Heart left ventricle (tissue), 16 donors: ENCODE data around the gene DDX6. TPM values are rescaled to one million over a fixed set of nuclear protein-coding genes. Genes with fewer than 3 reads are reported as not detected.
"Not testable (repeated sequence)": the region's sequence is repeated elsewhere in the genome, so short reads cannot be mapped to it uniquely, and the experiment has no call there.

ENCODE experiments used
- ATAC-seq, 4 donors: fragments of 200-7000 bp; cut with Tn5 transposase; one replicate each; pipeline ENCODE4 v1.9.1; 2020 to 2022; ENCODE audit warnings: moderate library complexity in 4 of 4, mild to moderate bottlenecking in 3 of 4, moderate number of reproducible peaks in 1 of 4
- DNase-seq, 5 donors: peaks; one replicate each; pipeline ENCODE4 v3.0.0-alpha.2; 2020
- H3K27ac ChIP-seq, 12 donors: fragments of 200-600 bp; sonication (generic) in 4 of 12; one replicate each; pipeline versions ENCODE4 v1.5.0 to v1.8.0; 2016 to 2022; ENCODE audit warnings: mild to moderate bottlenecking in 2 of 12
- H3K27me3 ChIP-seq, 9 donors: fragments of 200-600 bp; sonication (generic) in 2 of 9; one replicate each; pipeline versions ENCODE4 v1.5.1 to v1.8.0; 2016 to 2022; ENCODE audit warnings: mild to moderate bottlenecking in 3 of 9
- H3K36me3 ChIP-seq, 9 donors: fragments of 200-600 bp; sonication (generic) in 2 of 9; one replicate each; pipeline versions ENCODE4 v1.5.0 to v1.8.0; 2018 to 2022; ENCODE audit warnings: mild to moderate bottlenecking in 2 of 9
- H3K4me1 ChIP-seq, 12 donors: fragments of 200-600 bp; sonication (generic) in 4 of 12; one replicate each; pipeline versions ENCODE4 v1.5.0 to v1.8.0; 2016 to 2022; ENCODE audit warnings: mild to moderate bottlenecking in 3 of 12
- H3K4me3 ChIP-seq, 12 donors: fragments of 200-600 bp; sonication (generic) in 4 of 12; one replicate each; pipeline versions ENCODE4 v1.5.0 to v1.8.0; 2017 to 2022; ENCODE audit warnings: mild to moderate bottlenecking in 9 of 12, moderate library complexity in 4 of 12
- H3K9me3 ChIP-seq, 12 donors: fragments of 200-600 bp; sonication (generic) in 4 of 12; one replicate each; pipeline versions ENCODE4 v1.5.0 to v1.8.0; 2016 to 2022; ENCODE audit warnings: mild to moderate bottlenecking in 1 of 12
- POLR2A ChIP-seq, 2 donors: fragments of 450-650 bp; IDR thresholded peaks; one replicate each; pipeline ENCODE4 v1.6.1; 2017; ENCODE audit warnings: antibody characterized with exemption in 2 of 2, mild to moderate bottlenecking in 2 of 2, moderate library complexity in 2 of 2
- WGBS, 4 donors: extraction: QIAGEN DNeasy Blood & Tissue Kit in 2 of 4; methylation state at CpG; one replicate each; pipeline versions ENCODE4 v1.1.5 to v1.1.7; 2013 to 2018; 5-methylcytosine and 5-hydroxymethylcytosine counted together
- intact Hi-C, 10 donors: fragments of 100-400 bp; cut with DNase I; formaldehyde crosslinking; loops; one replicate each; pipeline versions ENCODE4 v1.11.1 to v1.14.2; 2022
- polyA plus RNA-seq, 2 donors: library from polyadenylated mRNA; stranded (reverse); fragments of 200-250 nt; gene quantifications; one replicate each; pipeline ENCODE4 v1.2.3, GENCODE V29; 2013
- total RNA-seq, 9 donors: library from RNA; depleted of rRNA in 2 of 9; stranded (reverse); fragments of >200 nt in 2 of 9; fragmentation: NEBNext Ultra II Directional in 3 of 9; extraction: Animal tissue kit (Norgen Biotek cat#: 25700) in 3 of 9; gene quantifications; one replicate each; pipeline versions ENCODE4 v1.1.0 to v1.2.4, GENCODE V29; 2016 to 2023
- TF ChIP-seq, protein P1 (sequence below), 12 donors: fragments of 200-600 bp; sonication (generic) in 4 of 12; IDR thresholded peaks; one replicate each; pipeline versions ENCODE4 v1.5.0 to v1.8.0; 2018 to 2022; ENCODE audit warnings: antibody characterized with exemption in 12 of 12, mild to moderate bottlenecking in 5 of 12
- donor health status: ischemic (EF 13 %, LVEDD 7.1; RV severe dilation, severe dysfunction).
- donor health status: healthy with polysubstance abuse.
- donor health status: DM: no; HTN: yes; CAD: no.
- donor health status: DM: no; HTN: no; CAD: no.
- donor health status: ischemic (EF 25% LVEDD 6.9; RV normal size, moderate dysfunction).
- donor health status: ischemic (EF 25% LVEDD 5.7; RV mildly dilated, moderate dysfunction).
- donor health status: healthy.
- donor health status: DM: yes; HTN: yes; CAD: no.
- donor health status: ischemic (EF 35%, LVEDD 5.7; RV mildly dilated, moderate dysfunction).
- donor health status: nonischemic (EF 11% LVEDD 7.7; RV severe dilation, severe dysfunction).
- donor health status: DM: yes; HTN: yes; CAD: no.
- donor health status: PGD.
- donor health status: ischemic (EF 29% LVEDD 5.4; RV normal size, mild dysfunction).
- donor health status: nonischemic (EF 23%, LVEDD 6.1; RV moderate dilation, normal function).

The DDX6 gene
- total and polyA plus RNA-seq, 11 donors = 29.4 to 166 (median 110) TPM

- no peak for DNase-seq
- Histone ChIP-seq H3K4me3 (no peak overlapping the region), H3K27me3 (no peaks in the 10 kb centered on the region), H3K9me3 (no peaks in the 10 kb centered on the region), H3K27ac (no peak overlapping the region), H3K36me3 (no peaks in the 10 kb centered on the region), H3K4me1 (peaks cover 0 to 20% (median 0%) of the 10 kb centered on the region in 12 donors)
- TF ChIP-seq, protein P1, sequence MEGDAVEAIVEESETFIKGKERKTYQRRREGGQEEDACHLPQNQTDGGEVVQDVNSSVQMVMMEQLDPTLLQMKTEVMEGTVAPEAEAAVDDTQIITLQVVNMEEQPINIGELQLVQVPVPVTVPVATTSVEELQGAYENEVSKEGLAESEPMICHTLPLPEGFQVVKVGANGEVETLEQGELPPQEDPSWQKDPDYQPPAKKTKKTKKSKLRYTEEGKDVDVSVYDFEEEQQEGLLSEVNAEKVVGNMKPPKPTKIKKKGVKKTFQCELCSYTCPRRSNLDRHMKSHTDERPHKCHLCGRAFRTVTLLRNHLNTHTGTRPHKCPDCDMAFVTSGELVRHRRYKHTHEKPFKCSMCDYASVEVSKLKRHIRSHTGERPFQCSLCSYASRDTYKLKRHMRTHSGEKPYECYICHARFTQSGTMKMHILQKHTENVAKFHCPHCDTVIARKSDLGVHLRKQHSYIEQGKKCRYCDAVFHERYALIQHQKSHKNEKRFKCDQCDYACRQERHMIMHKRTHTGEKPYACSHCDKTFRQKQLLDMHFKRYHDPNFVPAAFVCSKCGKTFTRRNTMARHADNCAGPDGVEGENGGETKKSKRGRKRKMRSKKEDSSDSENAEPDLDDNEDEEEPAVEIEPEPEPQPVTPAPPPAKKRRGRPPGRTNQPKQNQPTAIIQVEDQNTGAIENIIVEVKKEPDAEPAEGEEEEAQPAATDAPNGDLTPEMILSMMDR (IDR thresholded peaks at IDR 0.05) = no peak
- TF ChIP-seq POLR2A (IDR thresholded peaks at IDR 0.05) = no peak
- 74 to 81% (median 78%) methylated on average over 6 of the region's 6 CpGs for WGBS, 4 donors
- no peak for ATAC-seq
- intact Hi-C loops = no loop called here
These were observed 43.6 kb upstream of the DDX6 start for GRCh38 chr11:118834427-118835028.

DNA sequence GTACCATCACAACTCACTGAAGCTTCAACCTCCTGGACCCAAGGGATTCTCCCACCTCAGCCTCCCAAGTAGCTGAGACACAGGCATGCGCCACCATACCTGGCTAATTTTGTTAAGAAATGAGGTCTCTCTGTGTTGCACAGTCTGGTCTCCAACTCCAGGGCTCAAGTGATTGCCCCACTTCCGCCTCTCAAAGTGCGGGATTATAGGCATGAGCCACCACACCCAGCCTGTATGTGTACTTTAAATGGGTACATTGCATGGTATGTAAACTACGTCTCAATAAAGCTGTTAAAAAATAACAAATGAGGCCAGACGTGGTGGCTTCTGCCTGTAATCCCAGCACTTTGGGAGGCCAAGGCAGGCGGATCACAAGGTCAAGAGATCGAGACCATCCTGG is 36.2 kb upstream of the DDX6 start:
- WGBS, 4 donors = 87 to 95% (median 93%) methylated on average over 7 of the region's 7 CpGs
- H3K4me1 ChIP-seq = no peaks in the 10 kb centered on the region
- H3K36me3 ChIP-seq = no peaks in the 10 kb centered on the region
- H3K27me3 ChIP-seq = no peaks in the 10 kb centered on the region
- H3K9me3 ChIP-seq = no peaks in the 10 kb centered on the region
- no peak for DNase-seq
- no peak for ATAC-seq
- H3K27ac ChIP-seq = no peak overlapping the region
- intact Hi-C loops = no loop called here
- no peak overlapping the region for H3K4me3 ChIP-seq
- TF ChIP-seq POLR2A (IDR thresholded peaks at IDR 0.05) = no peak
- TF ChIP-seq, protein P1 (IDR thresholded peaks at IDR 0.05) = no peak

DNA sequence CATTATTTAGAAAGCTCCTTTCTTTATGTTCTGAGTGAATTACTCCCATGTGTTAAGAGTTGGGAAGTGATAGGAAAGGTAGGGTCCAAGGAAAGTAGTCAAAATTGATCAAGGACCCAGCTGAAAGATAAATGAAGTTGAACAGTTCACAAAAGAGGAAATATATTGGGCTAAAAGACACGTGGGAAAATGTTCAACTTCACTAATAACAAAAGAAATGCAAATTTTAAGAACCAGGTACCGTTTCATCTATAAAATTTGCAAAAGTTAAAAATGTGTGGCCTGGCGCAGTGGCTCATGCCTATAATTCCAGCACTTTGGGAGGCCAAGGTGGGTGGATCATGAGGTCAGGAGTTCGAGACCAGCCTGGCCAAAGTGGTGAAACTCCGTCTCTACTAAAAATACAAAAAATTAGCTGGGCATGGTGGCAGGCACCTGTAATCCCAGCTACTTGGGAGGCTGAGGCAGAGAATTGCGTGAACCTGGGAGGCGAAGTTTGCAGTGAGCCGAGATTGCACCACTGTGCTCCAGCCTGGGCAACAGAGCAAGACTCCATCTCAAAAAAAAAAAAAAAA is 32.1 kb upstream of the DDX6 start:
- H3K27ac ChIP-seq, ATAC-seq, H3K9me3 ChIP-seq, H3K27me3 ChIP-seq, intact Hi-C loops, H3K4me3 ChIP-seq, H3K4me1 ChIP-seq, H3K36me3 ChIP-seq, DNase-seq: not testable (repeated sequence)
- 91 to 92% (median 91%) methylated on average over 8 of the region's 8 CpGs for whole genome bisulfite sequencing, 4 donors

DNA sequence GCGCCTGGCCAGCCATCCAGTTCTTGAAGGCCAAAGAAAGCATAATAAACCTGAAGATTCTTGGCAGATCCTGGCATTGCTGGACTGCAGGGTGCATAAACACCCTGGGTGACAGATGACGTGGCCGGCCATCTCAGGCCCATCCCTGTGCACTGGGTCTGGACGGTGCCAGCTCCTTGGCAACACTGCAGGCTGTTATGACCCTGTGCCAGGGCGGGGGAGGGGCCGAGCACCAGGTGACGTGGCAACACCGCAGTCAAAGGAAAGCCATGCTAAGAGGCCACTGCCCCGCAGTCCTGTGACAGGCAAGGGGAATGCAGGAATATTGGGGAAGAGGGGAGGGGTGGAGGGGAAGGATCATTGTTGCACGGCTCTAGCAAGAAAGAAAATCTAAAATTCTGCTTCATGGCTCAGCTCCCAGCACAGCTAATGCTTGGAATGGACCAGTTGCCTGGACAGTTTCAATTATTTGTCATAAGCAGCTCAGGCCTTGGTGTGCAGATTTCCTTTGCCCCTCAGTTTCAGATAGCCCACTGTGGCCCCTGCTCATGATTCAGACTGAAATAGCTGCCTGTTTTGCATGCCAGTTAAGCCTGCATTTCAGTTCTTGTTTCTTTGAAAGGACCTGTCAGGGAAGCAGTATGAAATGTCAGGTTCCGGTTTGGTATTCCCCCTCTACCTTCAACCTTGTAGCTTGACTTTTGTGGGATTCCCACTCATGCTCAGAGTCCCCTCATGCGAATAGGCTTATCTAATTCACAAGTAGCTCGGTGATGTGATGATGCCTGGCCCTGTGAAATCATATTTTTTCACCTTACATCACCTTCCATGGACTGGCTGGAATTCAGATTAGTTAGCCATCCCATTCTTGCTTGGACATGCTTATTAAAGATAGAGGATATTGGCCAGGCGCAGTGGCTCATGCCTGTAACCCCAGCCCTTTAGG is 29.7 kb upstream of the DDX6 start:
- no peak for TF ChIP-seq POLR2A (IDR thresholded peaks at IDR 0.05)
- TF ChIP-seq, protein P1 (IDR thresholded peaks at IDR 0.05) = no peak
- peak overlapping the region in 1 of 12 donors; percentile 16 for H3K4me3 ChIP-seq
- 37 to 48% (median 46%) methylated on average over 12 to 14 of the region's 14 CpGs for WGBS, 4 donors
- H3K4me1 ChIP-seq = peaks cover 0 to 6% (median 0%) of the 10 kb centered on the region in 12 donors
- peak overlapping the region in 11 of 12 donors; percentile 55 to 89 (median 71) for H3K27ac ChIP-seq
- H3K27me3 ChIP-seq = no peaks in the 10 kb centered on the region
- intact Hi-C loops = no loop called here
- no peaks in the 10 kb centered on the region for H3K9me3 ChIP-seq
- H3K36me3 ChIP-seq = no peaks in the 10 kb centered on the region
- DNase-seq = peak; percentile 78 to 89 (median 82)
- ATAC-seq = peak; percentile 96 to 100 (median 99)

DNA sequence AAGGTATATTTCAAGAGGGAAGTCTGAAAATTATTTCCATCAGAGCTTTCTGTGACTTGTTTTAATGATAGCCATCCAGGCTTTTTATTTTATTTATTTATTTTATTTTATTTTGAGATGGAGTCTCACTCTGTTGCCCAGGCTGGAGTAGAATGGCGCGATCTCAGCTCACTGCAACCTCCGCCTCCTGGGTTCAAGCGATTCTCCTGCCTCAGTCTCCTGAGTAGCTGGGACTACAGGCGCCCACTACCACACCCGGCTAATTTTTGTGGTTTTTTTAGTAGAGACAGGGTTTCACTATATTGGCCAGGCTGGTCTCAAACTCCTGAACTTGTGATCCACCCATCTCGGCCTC is 29.0 kb upstream of the DDX6 start:
- 87 to 94% (median 91%) methylated on average over 7 of the region's 7 CpGs for WGBS, 4 donors
- DNase-seq, H3K4me1 ChIP-seq, ATAC-seq, H3K27me3 ChIP-seq, H3K36me3 ChIP-seq, H3K9me3 ChIP-seq, intact Hi-C loops, H3K4me3 ChIP-seq: not testable (repeated sequence)
- H3K27ac ChIP-seq = peak overlapping the region in 9 of 12 donors; percentile 40 to 82 (median 71)
